HG03060 (cell line): ENCODE results near the gene MPST.

Source experiments
- ATAC-seq: cut with Tn5 transposase; IDR thresholded peaks from one replicate; pipeline ENCODE4 v1.9.1; 2021; ENCODE audit warnings: low read depth, moderate number of reproducible peaks; ENCODE audit not compliant: unreplicated experiment

The MPST gene

DNA sequence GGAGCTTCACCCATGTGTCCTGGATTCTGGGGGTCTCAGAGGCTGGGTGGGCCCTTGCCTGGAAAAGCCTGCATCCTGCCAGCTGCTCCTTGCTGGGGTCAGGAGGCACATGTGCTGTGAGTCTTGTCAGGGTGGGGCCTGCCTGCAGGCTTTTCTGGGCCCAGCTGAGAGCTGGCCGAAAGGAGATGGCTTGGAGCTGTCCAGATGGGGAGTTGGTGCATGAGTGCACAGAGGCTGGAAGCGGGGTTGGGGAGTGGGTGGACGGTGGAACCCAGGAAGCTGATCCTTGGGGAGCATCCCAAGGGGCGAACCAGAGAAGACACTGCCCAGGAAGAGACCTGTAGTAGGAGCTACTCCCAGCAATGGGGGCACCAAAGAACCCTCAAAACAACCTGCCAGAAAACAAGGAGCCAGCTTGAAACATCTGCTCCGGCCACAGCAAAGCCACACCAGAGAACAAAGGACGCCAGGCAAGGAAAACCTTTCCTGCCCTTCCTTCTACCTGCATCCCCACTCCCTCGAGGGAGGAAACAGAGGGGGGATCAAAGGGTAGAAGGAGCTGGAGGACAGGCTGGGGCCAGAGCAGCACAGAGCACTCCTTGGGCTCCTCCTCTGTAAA, 23.8 kb downstream of the MPST start:
- ATAC-seq = no peak

DNA sequence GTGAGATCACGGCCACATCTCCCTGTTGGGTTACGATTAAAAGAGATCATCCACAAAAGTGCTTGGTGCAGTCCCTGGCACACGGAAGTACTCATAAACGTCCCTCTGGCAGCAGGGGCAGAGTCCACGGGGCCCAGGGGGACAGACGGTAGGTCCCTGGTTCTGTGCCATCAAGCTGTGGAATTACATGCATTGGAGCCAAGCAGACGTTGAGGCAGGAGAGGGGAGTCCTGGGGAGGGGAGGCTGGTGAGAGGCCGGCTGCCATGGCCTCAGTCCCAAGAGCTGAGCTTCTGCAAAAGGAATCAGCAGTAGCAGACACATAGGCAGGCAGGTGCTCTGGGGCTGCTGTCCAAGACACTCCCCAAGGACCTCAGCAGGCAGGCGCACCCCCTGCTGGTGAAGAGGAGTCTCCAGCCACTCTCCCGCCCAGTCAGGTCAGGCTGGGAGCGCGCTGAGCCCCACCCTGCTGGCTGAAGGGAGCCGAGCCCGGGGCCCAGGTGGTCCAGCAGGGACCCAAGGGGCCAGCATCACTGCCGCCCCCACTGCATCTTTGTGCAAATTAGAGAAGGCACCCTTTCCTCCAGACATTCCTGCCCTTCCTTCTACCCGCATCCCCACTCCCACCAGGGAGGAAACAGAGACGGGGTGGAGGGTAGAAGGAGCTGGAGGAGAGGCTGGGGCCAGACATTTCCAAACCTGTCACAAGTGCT, 24.4 kb downstream of the MPST start:
- ATAC-seq = no peak

DNA sequence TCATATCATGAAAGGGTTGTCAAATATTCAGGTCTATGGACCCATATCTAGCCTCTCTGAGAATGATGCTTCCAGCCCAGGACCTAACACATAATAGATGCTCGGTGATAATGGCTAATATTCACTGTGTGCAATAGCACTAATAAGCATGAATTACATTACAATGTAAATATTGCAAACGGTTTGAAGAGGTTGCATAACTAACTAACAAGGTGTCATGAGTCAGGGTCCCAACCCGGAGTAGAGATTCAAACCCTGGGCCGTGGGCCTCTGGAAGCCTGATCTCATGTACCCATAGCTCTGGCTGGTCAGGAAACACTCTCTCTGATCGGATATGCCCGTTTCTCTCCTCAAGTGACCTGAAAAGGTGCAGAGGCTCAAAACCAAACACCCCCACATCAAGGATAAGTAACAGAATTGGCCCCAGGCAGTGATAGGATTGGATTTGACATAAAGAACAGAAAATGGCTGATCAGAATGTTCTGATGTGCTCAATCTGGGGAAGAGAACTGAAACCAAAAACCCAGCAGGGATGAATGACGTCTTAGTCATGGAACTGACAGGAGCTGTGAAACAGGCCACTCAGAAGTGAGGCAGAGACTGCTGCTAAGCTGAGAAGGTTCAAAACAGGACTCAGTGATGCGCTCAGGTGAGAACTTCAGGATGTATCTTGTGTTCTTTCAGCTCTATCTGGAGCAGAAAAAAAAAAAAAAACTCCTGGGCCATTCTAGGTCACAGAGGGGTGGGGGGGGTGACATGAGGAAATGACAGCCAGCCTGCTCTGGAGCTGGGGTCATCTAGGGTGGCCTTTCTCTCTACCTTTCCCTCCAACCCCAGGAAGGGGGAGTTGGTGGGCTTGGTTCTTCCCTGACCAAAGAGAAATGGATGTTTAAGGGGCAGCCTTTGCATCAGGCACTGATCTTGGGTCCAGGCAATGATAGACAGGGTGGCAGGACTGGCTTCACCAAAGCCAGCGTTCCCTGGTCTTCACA, 25.4 kb downstream of the MPST start:
- no peak for ATAC-seq

DNA sequence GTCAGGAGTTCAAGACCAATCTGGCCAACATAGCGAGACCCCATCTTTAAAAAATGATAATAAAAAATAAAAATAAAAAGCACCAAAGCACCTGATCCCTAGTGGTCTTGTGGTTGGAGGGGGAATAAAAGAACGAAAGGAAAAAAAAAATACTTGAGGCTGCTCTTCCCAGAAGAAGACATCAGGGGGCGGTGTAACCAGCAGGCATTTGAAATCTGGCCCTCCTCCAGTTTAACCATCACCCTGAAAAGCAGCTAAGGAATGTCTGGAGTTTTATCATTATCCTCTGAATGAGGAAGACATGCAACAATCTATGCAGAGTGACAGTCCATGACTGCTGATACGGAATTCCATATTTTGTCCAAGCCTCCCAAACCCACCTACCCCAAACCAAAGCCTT, 26.4 kb downstream of the MPST start:
- ATAC-seq = no peak

DNA sequence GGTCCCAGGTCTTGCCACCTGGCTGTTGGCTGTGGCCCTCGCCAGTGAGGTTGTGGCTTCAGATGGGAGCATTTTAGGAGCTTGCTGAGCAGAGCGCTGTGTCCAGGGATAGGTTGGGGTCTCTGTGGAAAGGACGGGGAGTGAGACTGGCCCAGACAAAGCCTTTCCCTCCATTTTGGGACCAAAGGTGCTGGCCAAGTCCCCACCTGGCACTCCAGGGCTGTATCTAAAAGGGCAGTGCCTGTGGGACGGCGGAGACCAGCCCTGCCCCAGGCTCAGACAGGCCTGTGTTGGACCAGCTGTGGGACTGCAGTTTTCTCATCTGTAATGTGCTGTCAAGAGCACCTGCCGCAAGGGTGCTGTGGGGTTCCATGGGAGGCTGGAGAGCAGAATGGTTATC, 27.0 kb downstream of the MPST start:
- ATAC-seq = no peak

DNA sequence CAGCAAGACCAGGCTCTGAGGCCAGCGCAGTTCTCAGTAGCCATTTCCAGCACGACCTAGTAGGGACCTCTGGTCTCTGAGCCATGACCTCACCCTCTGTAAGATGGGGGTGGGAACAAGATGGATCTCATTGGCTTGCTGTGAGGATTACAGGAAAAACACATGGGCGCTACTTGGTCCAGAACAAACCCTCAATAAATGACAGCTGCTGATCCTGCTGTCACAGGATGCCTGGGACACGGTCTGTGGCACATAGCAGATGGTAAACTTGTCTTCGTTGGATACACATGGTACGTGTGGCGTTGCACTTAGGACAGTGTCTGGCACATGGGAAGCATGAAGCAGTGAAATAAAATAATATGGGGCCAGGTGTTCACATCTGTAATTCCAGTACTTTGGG, 27.5 kb downstream of the MPST start:
- no peak for ATAC-seq

DNA sequence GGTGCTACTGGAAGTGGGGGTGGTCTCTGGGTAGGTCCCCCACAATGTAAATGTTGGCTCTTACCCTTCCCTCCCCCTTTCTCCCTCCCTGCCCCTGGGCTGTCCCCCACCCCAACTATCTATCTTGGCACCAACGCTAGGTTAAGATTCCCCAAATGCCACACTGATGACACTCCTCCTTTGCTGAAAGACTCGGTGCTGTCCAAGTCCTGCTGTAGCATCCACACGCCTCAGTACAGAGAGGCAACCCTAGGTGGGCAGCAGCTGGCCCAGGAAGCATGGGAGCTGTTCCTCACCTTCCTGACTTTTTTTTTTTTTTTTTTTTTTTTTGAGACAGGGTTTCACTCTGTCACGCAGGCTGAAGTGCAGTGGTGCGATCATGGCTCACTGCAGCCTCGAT, 28.6 kb downstream of the MPST start:
- ATAC-seq = no peak

DNA sequence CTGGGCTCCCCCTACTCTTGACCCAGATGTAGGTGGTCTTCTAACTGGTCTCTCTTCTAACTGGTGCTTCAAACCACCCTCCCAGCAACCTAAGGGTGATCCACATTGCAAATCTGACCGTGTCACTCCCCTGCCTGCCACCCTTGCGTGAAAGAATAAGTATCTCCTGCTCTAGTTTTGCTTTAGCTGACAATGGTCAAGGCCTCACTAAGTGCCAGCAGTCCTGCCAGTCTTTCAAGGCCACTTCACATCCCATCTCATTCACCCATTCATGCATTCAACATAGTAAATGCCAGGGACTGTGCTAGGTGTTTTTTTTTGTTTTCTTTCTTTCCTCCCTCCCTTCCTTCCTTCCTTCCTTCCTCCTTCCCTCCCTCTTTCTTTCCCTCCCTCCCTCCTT, 29.7 kb downstream of the MPST start:
- ATAC-seq = no peak

DNA sequence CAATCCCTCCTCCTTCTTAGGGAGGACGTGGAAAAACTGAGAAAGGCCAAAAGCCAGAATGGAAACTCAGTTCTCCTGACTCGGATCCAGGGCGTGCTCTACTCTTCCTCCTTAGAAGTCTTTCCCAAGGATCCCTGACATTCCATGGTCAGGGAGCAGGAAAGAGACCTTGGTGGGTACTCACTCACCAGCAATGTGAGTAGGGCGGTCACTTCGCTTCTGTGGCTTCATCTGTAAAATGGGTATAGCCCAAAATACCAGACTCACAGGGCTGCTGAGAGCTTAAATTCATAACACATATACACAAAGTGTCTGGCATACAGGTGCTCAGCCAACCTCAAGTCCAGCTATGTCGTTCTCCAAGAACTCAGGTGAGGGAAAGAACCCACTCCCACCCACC, 31.4 kb downstream of the MPST start:
- ATAC-seq = no peak

DNA sequence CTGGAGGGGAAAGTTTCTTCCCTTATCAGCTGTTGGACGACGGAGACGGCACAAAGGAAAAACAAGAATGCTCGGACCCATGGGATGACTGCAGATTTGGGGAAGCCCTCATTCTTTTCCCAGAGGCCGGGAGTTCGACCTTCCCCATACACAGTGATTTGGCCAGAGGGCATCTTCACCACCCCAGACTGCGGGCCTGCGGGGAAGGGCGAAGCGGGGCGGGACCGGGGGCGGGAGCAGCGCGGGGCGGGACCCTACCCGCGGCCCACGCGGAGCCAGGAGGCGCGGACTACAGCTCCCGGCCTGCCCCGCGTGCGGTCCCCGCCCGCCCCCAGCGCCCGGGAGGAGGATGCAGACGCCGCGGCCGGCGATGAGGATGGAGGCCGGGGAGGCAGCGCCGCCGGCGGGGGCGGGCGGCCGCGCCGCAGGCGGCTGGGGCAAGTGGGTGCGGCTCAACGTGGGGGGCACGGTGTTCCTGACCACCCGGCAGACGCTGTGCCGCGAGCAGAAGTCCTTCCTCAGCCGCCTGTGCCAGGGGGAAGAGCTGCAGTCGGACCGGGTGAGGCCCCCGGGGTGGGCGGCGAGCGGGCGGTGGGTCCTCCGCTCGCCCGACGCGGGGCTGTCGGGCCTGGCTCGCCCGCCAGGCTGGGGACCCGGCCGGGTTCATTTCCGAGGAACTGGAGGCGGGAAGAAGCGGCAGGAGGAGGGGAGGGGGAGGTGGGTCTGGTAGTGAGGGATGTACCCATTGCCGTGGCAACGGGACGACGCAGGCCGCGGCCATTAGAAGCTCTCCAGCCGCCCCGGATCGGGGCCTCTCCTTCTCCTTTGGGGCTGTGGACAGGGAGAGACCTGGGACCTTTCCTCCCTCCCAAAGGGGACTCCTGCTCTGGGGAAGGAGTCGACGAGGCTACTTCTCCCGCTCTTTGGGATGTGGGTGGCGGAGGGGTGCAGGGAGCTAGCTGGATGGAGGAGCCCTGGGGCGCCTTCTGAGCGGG, 32.1 kb downstream of the MPST start, which contains the start of gene KCTD17:
Gene KCTD17, plus strand, starts transcription at position 352 of the 995 bp plus-strand sequence. Its CDS starts 19 bp downstream, at position 371.
- ATAC-seq = no peak

DNA sequence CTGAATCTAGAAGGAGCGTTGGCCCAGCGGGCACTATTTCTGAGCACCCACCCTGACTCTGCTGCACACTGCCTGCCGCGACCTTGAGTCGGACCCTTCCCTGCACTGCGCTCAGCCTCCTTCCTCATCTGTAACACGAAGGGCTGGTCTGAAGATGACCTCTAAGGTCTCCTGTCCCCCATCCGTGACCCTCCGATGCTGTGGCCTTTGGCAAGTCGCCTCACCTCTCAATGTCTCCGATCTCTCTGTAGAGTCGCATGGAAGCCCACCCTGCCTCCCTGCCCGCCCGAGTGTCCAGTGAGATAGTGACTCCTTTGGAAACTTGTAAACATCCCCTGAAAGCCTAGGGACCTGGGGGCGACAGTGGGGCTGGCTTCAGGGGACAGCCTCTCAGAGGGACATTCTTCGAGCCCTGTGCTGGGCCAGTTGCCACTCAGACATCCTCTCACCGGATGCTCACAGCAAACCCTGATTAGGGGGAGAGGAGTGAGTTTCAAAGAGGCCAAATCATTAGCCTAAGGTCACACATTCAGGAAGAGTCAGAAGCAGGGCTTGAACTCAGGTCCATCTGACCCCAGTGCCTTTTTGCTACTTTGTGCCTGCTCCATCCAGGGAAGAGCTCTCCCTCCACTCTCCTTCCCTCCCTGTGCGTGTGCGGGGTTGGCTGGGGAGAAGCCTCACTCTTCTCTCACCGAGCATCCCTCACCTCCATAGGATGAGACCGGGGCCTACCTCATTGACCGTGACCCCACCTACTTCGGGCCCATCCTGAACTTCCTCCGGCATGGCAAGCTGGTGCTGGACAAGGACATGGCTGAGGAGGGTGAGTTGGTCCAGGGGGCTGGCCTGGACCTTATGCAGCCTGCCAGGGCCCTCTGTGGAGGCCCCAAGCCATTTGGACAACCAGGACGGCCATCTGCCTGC, 33.1 kb downstream of the MPST start:
- ATAC-seq = no peak

DNA sequence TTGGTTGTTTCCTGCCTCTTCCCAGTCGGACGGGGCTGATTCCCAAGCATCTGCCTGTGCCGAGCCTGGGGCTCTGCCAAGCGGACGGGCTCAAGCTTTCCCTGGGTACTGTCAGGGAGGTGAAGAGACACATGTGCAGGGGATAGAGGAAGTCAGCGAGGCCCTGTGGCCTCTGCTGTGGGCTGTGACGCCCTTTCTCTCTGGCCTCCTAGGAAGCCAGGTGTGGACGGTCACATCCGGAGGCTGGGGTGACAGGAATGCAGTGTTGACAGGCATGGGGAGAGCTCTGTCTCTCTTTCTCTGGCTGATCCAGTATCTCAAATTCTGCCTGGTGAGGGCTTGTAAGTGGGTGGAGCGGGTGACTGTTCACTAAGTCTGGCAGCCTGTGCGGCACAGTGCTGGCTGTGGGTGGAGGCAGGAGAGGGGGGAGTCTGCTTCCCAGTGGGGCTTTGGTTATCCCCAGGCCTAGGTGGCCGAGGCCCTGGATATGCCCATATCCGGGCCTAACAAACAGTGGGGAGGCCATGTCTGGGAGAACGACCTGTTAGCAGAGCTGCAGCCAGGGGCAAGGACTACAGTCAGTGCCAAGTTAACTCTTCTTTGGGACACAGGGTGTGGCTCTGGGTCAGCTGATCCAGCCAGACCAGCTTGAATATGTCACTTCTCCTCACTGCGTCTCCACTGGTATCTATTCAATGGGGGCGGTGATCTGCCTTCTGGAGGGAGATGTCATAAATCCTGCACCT, 33.9 kb downstream of the MPST start:
- no peak for ATAC-seq

DNA sequence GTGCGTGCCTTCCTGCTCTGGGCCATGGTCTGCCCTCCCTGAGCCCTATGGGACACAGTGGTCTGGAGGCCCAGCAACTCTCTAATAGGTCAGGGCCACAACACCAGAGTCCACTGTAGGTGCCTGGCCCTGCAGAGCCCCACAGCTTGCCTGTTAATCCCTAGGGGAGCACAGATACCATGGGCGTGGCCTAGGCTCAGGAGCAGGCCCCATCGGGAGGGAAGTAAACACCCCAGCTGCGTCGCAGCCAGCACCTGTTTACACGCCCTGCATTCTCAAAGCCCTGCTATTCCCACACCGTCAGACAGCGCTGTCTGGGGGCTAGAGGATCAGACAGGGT, 34.5 kb downstream of the MPST start:
- ATAC-seq = no peak

DNA sequence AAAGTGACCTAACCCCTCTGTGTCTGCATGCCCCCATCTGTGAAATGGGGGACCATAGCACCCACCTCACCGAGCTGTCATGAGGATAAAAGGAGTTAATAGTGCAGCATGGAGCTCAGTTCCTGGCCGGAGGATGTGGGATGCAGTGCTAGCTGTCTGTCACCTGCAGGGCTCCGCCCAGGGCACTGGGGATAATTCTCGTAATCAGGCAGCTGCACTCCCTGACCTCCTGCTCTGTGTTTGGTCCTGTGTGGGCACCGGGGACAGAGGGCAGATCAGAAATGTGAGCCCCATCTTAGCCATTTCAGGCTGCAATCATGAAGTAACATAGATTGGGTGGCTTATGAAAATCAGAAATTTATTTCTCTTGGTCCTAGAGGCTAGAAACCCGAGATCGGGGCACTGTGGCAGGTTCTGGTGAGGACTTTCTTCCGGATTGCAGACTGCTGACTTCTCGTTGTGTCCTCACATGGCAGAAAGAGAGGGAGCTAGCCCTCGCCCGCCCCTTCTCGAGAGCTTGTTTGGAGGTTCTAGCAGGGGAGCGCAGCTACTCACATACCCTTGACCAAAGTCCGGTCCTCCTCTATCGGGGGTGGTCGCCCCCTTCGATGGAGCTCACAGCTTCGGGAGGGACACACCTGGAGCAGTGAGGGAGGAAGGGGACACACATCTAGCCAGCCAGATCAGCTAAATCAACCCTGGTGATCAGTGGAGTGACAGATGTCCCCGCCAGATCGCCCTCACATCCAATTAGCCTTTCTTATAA, 35.2 kb downstream of the MPST start:
- ATAC-seq = no peak

DNA sequence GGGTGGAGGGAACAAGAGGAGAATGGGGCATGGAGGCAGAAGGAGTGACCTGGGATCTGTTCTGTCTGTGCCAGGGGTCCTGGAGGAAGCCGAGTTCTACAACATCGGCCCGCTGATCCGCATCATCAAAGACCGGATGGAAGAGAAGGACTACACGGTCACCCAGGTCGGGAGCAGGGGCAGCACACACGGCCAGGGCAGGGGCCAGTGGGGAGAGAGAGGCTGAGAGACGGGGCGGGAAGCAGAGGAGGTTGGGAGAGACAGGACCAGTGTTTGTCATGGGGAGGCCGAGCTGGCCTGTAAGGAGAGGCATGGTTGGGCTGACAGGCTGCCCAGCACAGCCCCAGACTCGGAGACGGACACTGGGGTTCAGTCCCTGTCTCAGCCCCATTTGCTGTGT, 36.7 kb downstream of the MPST start:
- no peak for ATAC-seq

DNA sequence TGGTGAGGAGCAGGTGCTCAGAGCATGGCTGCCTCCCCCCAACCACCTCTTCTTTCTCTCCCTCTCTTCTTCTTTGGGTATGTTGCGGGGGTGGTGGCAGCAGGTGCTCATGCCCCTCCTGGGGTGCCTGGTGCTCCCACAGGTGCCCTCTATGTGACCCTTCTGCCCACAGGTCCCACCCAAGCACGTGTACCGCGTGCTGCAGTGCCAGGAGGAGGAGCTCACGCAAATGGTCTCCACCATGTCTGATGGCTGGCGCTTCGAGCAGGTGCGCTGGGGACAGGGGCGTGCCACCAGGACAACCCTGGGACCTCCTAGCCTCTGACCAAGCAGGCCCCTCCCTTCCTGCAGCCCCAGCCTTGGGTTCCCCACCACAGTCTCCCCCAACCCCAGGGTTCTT, 37.7 kb downstream of the MPST start:
- no peak for ATAC-seq

DNA sequence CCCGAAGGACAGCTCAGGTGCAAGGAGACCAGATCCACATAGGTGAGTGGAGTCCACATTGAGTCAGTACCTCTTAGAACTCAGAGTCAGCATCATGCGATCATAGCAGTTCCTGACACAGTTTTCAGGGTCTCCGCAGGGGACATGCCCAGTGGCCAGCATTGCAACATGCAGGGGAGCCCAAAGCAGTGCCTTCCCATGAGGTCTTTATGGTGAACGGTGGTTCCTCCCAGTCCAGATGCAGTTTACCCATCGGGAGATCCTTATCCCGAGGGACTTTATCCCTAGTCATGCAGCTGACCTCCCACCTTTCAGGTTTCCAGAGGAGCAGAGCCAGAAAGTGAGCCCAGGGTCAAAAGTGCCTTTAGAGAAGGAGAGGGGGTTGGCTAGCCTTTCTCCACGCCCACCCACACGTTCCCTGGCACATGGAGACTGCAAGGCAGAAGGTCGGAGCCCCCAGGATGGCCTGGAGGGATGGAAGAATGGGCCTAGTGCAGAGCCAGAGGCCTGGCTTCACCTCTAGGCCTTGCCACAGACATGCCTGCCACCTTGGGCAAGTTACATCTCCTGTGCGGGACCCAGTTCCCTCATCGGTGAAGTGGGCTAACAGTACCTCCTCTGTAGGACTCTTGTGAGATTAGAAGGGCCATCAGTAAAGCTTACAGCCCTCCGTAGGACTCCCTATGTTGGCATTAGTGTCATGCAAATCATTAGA, 38.4 kb downstream of the MPST start:
- no peak for ATAC-seq
